ENCODE measurements around the gene COG4. TPM values are rescaled to one million over a fixed set of nuclear protein-coding genes. Genes with fewer than 3 reads are reported as not detected.

Gene COG4
- total and polyA plus RNA-seq, 9 donors, result 30.6 to 48.2 (median 39.2) TPM

- no peak for DNase-seq
- H3K27me3 ChIP-seq (ENCODE audit: control insufficient read depth, insufficient read depth, low read length), result no peaks in the 10 kb centered on the region
- 89% methylated on average over 16 of the region's 21 CpGs for WGBS (ENCODE audit: insufficient coverage)
- H3K36me3 ChIP-seq (ENCODE audit: control insufficient read depth, insufficient read depth, low read length), result peaks cover 42% of the 10 kb centered on the region
- H3K9me3 ChIP-seq (replicated peaks; ENCODE audit: control insufficient read depth, low read depth, low read length), result no peaks in the 10 kb centered on the region
- no peak overlapping the region for H3K4me3 ChIP-seq (ENCODE audit: low read length)
- H3K4me1 ChIP-seq (ENCODE audit: control insufficient read depth, insufficient read depth, low read length), result peaks cover 3% of the 10 kb centered on the region
- H3K27ac ChIP-seq (ENCODE audit: low read length), result no peak overlapping the region
These were observed 49.7 kb downstream of the COG4 start for GRCh38 chr16:70473446-70474319.

- peaks cover 3% of the 10 kb centered on the region for H3K4me1 ChIP-seq (ENCODE audit: control insufficient read depth, insufficient read depth, low read length)
- DNase-seq, result no peak
- no peak overlapping the region for H3K4me3 ChIP-seq (ENCODE audit: low read length)
- no peaks in the 10 kb centered on the region for H3K27me3 ChIP-seq (ENCODE audit: control insufficient read depth, insufficient read depth, low read length)
- no peaks in the 10 kb centered on the region for H3K9me3 ChIP-seq (replicated peaks; ENCODE audit: control insufficient read depth, low read depth, low read length)
- H3K27ac ChIP-seq (ENCODE audit: low read length), result no peak overlapping the region
- WGBS (ENCODE audit: insufficient coverage), result 83% methylated on average over 26 of the region's 28 CpGs
- H3K36me3 ChIP-seq (ENCODE audit: control insufficient read depth, insufficient read depth, low read length), result peaks cover 34% of the 10 kb centered on the region
These were observed 50.4 kb downstream of the COG4 start for GRCh38 chr16:70472786-70473433.

- Histone ChIP-seq H3K4me1 (ENCODE audit: control insufficient read depth, insufficient read depth, low read length) (peaks cover 8% of the 10 kb centered on the region), H3K27ac (ENCODE audit: low read length) (no peak overlapping the region), H3K9me3 (replicated peaks; ENCODE audit: control insufficient read depth, low read depth, low read length) (no peaks in the 10 kb centered on the region), H3K36me3 (ENCODE audit: control insufficient read depth, insufficient read depth, low read length) (peaks cover 39% of the 10 kb centered on the region), H3K27me3 (ENCODE audit: control insufficient read depth, insufficient read depth, low read length) (no peaks in the 10 kb centered on the region), H3K4me3 (ENCODE audit: low read length) (no peak overlapping the region)
- DNase-seq, result no peak
- WGBS (ENCODE audit: insufficient coverage), result 56% methylated on average over 12 of the region's 17 CpGs
These were observed 52.4 kb downstream of the COG4 start for GRCh38 chr16:70470927-70471341.

DNA sequence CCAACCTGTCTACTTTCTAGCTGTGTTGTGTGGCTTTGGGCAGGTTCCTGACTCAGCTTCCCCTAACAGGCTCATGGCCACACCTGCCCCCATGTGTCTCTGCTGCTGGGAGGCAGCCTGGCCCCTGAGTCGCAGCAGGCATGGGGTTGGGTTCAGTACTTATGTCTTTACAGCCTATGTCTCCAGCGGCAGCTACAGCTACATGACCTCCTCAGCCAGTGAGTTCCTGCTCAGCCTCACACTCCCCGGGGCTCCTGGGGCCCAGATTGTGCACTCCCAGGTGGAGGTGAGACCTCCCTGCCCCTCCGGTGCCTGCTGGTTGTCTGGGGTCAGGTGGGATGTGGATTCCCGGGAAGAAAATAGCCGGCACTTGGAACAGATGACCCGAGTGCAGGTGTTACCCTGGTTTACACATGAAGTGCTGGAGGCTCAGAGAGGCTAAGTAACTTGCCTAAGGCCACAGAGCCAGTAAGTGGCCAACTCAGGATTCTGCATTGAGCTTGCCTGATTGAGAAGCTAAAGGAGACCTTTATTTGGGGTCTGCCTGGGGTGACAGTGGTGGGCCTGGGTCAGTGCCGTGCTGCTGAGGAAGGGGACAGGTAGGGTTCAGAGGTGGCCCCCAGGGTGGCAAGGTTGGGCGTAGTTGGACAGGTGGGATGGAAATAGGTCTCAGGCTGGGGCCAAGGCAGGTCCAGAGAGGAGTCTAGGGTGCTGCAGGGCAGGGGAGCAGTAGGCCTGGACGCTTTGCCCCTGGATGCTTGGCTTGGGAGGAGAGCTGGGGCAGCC, 53.0 kb downstream of the COG4 start:
- Histone ChIP-seq H3K27ac (ENCODE audit: low read length) (no peak overlapping the region), H3K9me3 (replicated peaks; ENCODE audit: control insufficient read depth, low read depth, low read length) (no peaks in the 10 kb centered on the region), H3K27me3 (ENCODE audit: control insufficient read depth, insufficient read depth, low read length) (no peaks in the 10 kb centered on the region), H3K4me1 (ENCODE audit: control insufficient read depth, insufficient read depth, low read length) (peaks cover 8% of the 10 kb centered on the region), H3K4me3 (ENCODE audit: low read length) (no peak overlapping the region), H3K36me3 (ENCODE audit: control insufficient read depth, insufficient read depth, low read length) (peaks cover 34% of the 10 kb centered on the region)
- DNase-seq, result no peak
- 92% methylated on average over 7 of the region's 10 CpGs for WGBS (ENCODE audit: insufficient coverage)

GRCh38 chr16:70468776-70469525, 54.4 kb downstream of the COG4 start:
- H3K36me3 ChIP-seq (ENCODE audit: control insufficient read depth, insufficient read depth, low read length), result peaks cover 31% of the 10 kb centered on the region

DNA sequence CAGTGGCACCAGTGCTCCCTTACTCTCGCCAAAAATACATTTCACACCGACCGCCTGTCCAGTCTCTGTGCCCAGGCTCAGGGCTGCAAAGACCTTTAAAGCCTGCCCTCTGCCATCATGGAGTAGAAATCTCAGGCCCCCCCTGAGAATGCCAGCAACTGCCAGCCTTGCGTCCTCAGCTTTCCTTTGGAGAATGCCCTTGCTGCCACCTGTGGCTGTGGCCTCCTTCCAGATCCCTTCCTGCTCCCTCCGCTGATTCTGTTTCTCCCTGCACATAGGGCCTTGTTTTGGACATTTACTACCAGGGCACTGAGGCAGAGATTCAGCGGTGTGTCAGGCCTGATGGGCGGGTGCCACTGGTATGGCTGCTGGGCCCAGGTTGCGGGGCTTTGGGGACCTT, 55.7 kb downstream of the COG4 start:
- H3K9me3 ChIP-seq (replicated peaks; ENCODE audit: control insufficient read depth, low read depth, low read length), result no peaks in the 10 kb centered on the region
- H3K36me3 ChIP-seq (ENCODE audit: control insufficient read depth, insufficient read depth, low read length), result peaks cover 34% of the 10 kb centered on the region
- no peak overlapping the region for H3K4me3 ChIP-seq (ENCODE audit: low read length)
- H3K27ac ChIP-seq (ENCODE audit: low read length), result no peak overlapping the region
- no peaks in the 10 kb centered on the region for H3K27me3 ChIP-seq (ENCODE audit: control insufficient read depth, insufficient read depth, low read length)
- peaks cover 8% of the 10 kb centered on the region for H3K4me1 ChIP-seq (ENCODE audit: control insufficient read depth, insufficient read depth, low read length)
- no peak for DNase-seq
- WGBS (ENCODE audit: insufficient coverage), result 95% methylated on average over 7 of the region's 8 CpGs

More at GRCh38 chr16:70468776-70469525, 54.4 kb downstream of the COG4 start:
- Histone ChIP-seq H3K27ac (ENCODE audit: low read length) (no peak overlapping the region), H3K4me1 (ENCODE audit: control insufficient read depth, insufficient read depth, low read length) (peaks cover 8% of the 10 kb centered on the region), H3K4me3 (ENCODE audit: low read length) (no peak overlapping the region), H3K27me3 (ENCODE audit: control insufficient read depth, insufficient read depth, low read length) (no peaks in the 10 kb centered on the region), H3K9me3 (replicated peaks; ENCODE audit: control insufficient read depth, low read depth, low read length) (no peaks in the 10 kb centered on the region)
- DNase-seq, result no peak
- WGBS (ENCODE audit: insufficient coverage), result 88% methylated on average over 13 of the region's 16 CpGs

- Histone ChIP-seq H3K4me3 (ENCODE audit: low read length) (no peak overlapping the region), H3K36me3 (ENCODE audit: control insufficient read depth, insufficient read depth, low read length) (peaks cover 35% of the 10 kb centered on the region), H3K4me1 (ENCODE audit: control insufficient read depth, insufficient read depth, low read length) (peaks cover 8% of the 10 kb centered on the region), H3K27ac (ENCODE audit: low read length) (no peak overlapping the region), H3K9me3 (replicated peaks; ENCODE audit: control insufficient read depth, low read depth, low read length) (no peaks in the 10 kb centered on the region), H3K27me3 (ENCODE audit: control insufficient read depth, insufficient read depth, low read length) (no peaks in the 10 kb centered on the region)
- WGBS (ENCODE audit: insufficient coverage), result 87% methylated on average over 11 of the region's 11 CpGs
- no peak for DNase-seq
These were observed 56.2 kb downstream of the COG4 start for GRCh38 chr16:70467113-70467512.

DNA sequence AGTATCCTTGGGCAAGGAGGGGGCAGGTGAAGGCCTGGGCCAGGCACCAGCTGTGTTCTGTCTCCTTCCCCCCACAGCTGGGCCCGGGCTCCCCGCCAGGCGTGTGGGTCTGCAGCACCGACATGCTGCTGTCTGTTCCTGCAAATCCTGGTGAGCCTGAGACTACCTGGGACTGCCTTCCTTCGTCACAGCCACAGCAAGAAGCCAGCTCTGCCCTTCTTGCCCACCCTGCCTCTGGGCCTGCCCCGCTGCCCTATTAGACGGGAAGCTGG, 56.6 kb downstream of the COG4 start:
- 68% methylated on average over 7 of the region's 7 CpGs for WGBS (ENCODE audit: insufficient coverage)
- H3K4me3 ChIP-seq (ENCODE audit: low read length), result no peak overlapping the region
- no peak for DNase-seq
- H3K36me3 ChIP-seq (ENCODE audit: control insufficient read depth, insufficient read depth, low read length), result peaks cover 34% of the 10 kb centered on the region
- no peak overlapping the region for H3K27ac ChIP-seq (ENCODE audit: low read length)
- no peaks in the 10 kb centered on the region for H3K27me3 ChIP-seq (ENCODE audit: control insufficient read depth, insufficient read depth, low read length)
- H3K4me1 ChIP-seq (ENCODE audit: control insufficient read depth, insufficient read depth, low read length), result peaks cover 8% of the 10 kb centered on the region
- no peaks in the 10 kb centered on the region for H3K9me3 ChIP-seq (replicated peaks; ENCODE audit: control insufficient read depth, low read depth, low read length)

DNA sequence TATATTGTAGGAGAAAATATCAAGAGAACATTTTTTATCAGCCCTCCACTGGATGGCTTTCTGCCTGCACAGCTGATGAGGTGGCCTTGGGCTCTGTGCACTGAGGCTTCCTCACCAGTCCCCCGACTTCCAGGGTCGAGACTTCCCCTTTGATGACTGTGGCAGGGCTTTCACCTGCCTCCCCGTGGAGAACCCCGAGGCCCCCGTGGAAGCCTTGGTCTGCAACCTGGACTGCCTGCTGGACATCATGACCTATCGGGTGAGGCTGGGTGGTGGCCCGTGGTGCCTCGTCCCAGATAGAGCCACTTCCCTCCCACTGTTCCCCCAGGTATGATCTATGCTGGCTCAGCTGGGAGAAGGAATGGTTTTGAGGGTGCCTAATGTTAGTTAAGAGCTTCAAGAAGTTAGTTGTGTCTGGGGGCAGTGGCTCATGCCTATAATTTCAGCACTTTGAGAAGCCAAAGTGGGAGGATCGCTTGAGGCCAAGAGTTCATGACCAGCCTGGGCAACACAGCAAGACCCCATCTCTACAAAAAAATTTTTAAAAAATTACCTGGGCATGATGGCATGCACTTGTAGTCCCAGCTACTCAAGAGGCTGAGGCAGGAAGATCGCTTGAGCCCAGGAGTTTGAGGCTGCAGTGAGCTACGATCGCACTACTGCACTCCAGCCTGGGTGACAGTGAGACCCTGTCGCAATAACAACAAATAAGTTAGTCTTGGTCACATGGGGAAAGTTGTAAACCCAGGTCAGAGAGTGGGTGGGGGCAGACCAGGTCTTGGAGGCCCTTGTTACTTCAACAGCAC, 57.2 kb downstream of the COG4 start:
- WGBS (ENCODE audit: insufficient coverage), result 86% methylated on average over 10 of the region's 13 CpGs
- DNase-seq, result no peak
- Histone ChIP-seq H3K36me3 (ENCODE audit: control insufficient read depth, insufficient read depth, low read length) (peaks cover 34% of the 10 kb centered on the region), H3K4me3 (ENCODE audit: low read length) (no peak overlapping the region), H3K27ac (ENCODE audit: low read length) (no peak overlapping the region), H3K4me1 (ENCODE audit: control insufficient read depth, insufficient read depth, low read length) (peaks cover 10% of the 10 kb centered on the region), H3K9me3 (replicated peaks; ENCODE audit: control insufficient read depth, low read depth, low read length) (no peaks in the 10 kb centered on the region), H3K27me3 (ENCODE audit: control insufficient read depth, insufficient read depth, low read length) (no peaks in the 10 kb centered on the region)
